ENCODE data around the gene SOD1.
"Not testable (repeated sequence)": the region's sequence is repeated elsewhere in the genome, so short reads cannot be mapped to it uniquely, and the experiment has no call there.

The SOD1 gene

GRCh38 chr21:31659536-31660258 lies at the start of gene SOD1:
TSS of gene SOD1 (plus strand) at chr21:31659693. CDS start at chr21:31659770, 77 bp downstream.
- DNase-seq = peak; percentile 90

- no peak for DNase-seq
These were observed 48.0 kb upstream of the SOD1 start for GRCh38 chr21:31611445-31611844.

- no peak for DNase-seq
These were observed 46.4 kb upstream of the SOD1 start for GRCh38 chr21:31612894-31613785.

GRCh38 chr21:31614705-31615104 lies 44.8 kb upstream of the SOD1 start:
- no peak for DNase-seq

- DNase-seq = no peak
These were observed 43.3 kb upstream of the SOD1 start for GRCh38 chr21:31616216-31616615.

GRCh38 chr21:31618696-31619430 lies 40.6 kb upstream of the SOD1 start:
- no peak for DNase-seq

- DNase-seq = no peak
These were observed 37.1 kb upstream of the SOD1 start for GRCh38 chr21:31622397-31622796.

- no peak for DNase-seq
These were observed 35.8 kb upstream of the SOD1 start for GRCh38 chr21:31623664-31624063.

- DNase-seq = no peak
These were observed 35.3 kb upstream of the SOD1 start for GRCh38 chr21:31624181-31624580.

- no peak for DNase-seq
These were observed 34.5 kb upstream of the SOD1 start for GRCh38 chr21:31624961-31625491.

GRCh38 chr21:31629972-31630711 lies 29.4 kb upstream of the SOD1 start:
- no peak for DNase-seq

- DNase-seq = not testable (repeated sequence)
These were observed 27.6 kb upstream of the SOD1 start for GRCh38 chr21:31631881-31632280.

GRCh38 chr21:31634993-31635392 lies 24.5 kb upstream of the SOD1 start:
- DNase-seq = no peak

GRCh38 chr21:31636874-31637273 lies 22.6 kb upstream of the SOD1 start:
- DNase-seq = no peak

- DNase-seq = no peak
These were observed 18.0 kb upstream of the SOD1 start for GRCh38 chr21:31641416-31641922.

GRCh38 chr21:31644643-31645042 lies 14.8 kb upstream of the SOD1 start:
- DNase-seq = no peak

GRCh38 chr21:31647650-31648049 lies 11.8 kb upstream of the SOD1 start:
- DNase-seq = no peak

- DNase-seq = no peak
These were observed 8.6 kb upstream of the SOD1 start for GRCh38 chr21:31650930-31651329.

- DNase-seq = not testable (repeated sequence)
These were observed 8.0 kb upstream of the SOD1 start for GRCh38 chr21:31651491-31651890.

- DNase-seq = no peak
These were observed 5.2 kb upstream of the SOD1 start for GRCh38 chr21:31654340-31654739.

GRCh38 chr21:31654821-31655580 lies 4.5 kb upstream of the SOD1 start:
- DNase-seq = not testable (repeated sequence)

Measured in NCI-H1092 treated with DMSO at 0.1 percent for 48 hours (cell line).